Left lung (tissue), 10 donors: ENCODE data around the gene FBXO28. TPM values are rescaled to one million over a fixed set of nuclear protein-coding genes. Genes with fewer than 3 reads are reported as not detected.

Experiments
- ATAC-seq: fragments of 200-7000 bp; cut with Tn5 transposase; one replicate; pipeline ENCODE4 v1.9.1; 2020; ENCODE audit warnings: moderate library complexity
- DNase-seq, 4 donors: peaks; one replicate each; pipeline ENCODE4 v3.0.0-alpha.2; 2013 to 2020
- H3K27ac ChIP-seq, 2 donors: fragments of 200-600 bp; sonication (generic) in 1 of 2; one replicate each; pipeline versions ENCODE4 v1.5.0 to v1.8.0; 2020 to 2021
- H3K27me3 ChIP-seq, 2 donors: fragments of 200-600 bp; sonication (generic) in 1 of 2; one replicate each; pipeline versions ENCODE4 v1.5.0 to v1.8.0; 2020 to 2021
- H3K36me3 ChIP-seq, 2 donors: fragments of 200-600 bp; sonication (generic) in 1 of 2; one replicate each; pipeline versions ENCODE4 v1.5.0 to v1.8.0; 2020 to 2021
- H3K4me1 ChIP-seq, 2 donors: fragments of 200-600 bp; one replicate each; pipeline ENCODE4 v1.8.0; 2021
- H3K4me3 ChIP-seq, 2 donors: fragments of 200-600 bp; sonication (generic) in 1 of 2; one replicate each; pipeline versions ENCODE4 v1.5.0 to v1.8.0; 2020 to 2021; ENCODE audit warnings: mild to moderate bottlenecking in 1 of 2
- H3K9me3 ChIP-seq, 2 donors: fragments of 200-600 bp; sonication (generic) in 1 of 2; one replicate each; pipeline versions ENCODE4 v1.5.0 to v1.8.0; 2020 to 2021
- intact Hi-C, 2 donors: fragments of 100-400 bp; cut with DNase I; formaldehyde crosslinking; loops; one replicate each; pipeline versions ENCODE4 v1.11.2 to v1.14.2; 2022
- polyA plus RNA-seq, 6 donors: library from polyadenylated mRNA; unstranded; fragments of 120-200 nt; gene quantifications; one replicate each; pipeline ENCODE4 v1.2.1, GENCODE V29; 2013; ENCODE audit not compliant: insufficient read length in 6 of 6
- total RNA-seq, 2 donors: library from RNA; stranded (reverse); fragmentation: NEBNext Ultra II Directional; extraction: Animal tissue kit (Norgen Biotek cat#: 25700); gene quantifications; one replicate each; pipeline ENCODE4 v1.2.1, GENCODE V29; 2021
- TF ChIP-seq, protein P1 (sequence below), 2 donors: fragments of 200-600 bp; sonication (generic) in 1 of 2; IDR thresholded peaks; one replicate each; pipeline versions ENCODE4 v1.5.0 to v1.8.0; 2021; ENCODE audit warnings: antibody characterized with exemption in 2 of 2
- donor health status: DM: no; HTN: yes; CAD: no.
- donor health status: DM: no; HTN: no; CAD: no.

The FBXO28 gene
- total and polyA plus RNA-seq, 8 donors: 26.7 to 33.6 (median 32.0) TPM

DNA sequence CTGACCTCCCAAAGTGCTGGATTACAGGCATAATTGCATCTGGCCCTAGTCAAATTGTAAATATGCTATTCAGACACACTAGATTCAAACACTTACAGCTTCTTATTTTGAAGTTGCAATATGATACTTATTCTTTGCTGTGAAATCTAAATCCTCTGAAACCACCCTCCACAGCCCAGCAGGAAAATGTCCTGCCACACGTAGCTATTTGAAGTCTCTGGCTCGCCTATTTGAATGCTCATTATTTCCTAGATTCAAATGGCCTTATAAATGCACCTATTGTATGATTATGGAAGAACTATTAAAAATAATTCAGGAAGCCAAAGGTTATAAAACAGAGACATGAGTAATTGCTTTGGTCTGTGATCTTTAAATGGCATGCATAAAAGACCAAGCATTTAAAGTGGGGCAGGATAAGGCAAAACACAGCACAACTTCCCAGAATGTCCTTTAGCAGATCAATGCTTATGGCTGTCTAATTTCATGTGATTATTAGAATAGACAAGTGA is 26.6 kb upstream of the FBXO28 start:
- DNase-seq (peak in 2 of 4 donors; percentile 49 to 68), ATAC-seq (no peak)
- Histone ChIP-seq H3K4me3 (no peak overlapping the region), H3K27me3 (peaks cover 0 to 5% of the 10 kb centered on the region in 2 donors), H3K9me3 (no peaks in the 10 kb centered on the region), H3K36me3 (no peaks in the 10 kb centered on the region), H3K27ac (no peak overlapping the region), H3K4me1 (no peaks in the 10 kb centered on the region)
- TF ChIP-seq, protein P1, sequence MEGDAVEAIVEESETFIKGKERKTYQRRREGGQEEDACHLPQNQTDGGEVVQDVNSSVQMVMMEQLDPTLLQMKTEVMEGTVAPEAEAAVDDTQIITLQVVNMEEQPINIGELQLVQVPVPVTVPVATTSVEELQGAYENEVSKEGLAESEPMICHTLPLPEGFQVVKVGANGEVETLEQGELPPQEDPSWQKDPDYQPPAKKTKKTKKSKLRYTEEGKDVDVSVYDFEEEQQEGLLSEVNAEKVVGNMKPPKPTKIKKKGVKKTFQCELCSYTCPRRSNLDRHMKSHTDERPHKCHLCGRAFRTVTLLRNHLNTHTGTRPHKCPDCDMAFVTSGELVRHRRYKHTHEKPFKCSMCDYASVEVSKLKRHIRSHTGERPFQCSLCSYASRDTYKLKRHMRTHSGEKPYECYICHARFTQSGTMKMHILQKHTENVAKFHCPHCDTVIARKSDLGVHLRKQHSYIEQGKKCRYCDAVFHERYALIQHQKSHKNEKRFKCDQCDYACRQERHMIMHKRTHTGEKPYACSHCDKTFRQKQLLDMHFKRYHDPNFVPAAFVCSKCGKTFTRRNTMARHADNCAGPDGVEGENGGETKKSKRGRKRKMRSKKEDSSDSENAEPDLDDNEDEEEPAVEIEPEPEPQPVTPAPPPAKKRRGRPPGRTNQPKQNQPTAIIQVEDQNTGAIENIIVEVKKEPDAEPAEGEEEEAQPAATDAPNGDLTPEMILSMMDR (IDR thresholded peaks at IDR 0.05): no peak
- intact Hi-C loops: no loop called here

DNA sequence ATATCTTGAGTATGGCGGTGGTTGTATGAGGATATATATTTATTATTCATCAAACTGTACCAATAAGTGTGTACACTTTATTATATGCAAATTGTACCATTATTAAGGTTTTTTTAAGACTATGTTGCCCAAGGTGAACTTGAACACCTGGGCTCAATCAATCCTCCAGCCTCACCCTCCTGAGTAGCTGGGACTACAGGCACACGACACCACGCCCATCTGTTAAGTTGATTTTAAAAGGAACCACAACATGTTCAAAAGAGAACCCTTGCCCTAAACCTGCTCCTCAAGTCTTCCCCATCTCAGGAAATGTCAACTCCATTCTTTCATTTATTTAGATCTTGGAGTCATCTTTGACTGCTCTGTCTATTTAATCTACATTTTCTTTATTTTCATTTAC is 24.3 kb upstream of the FBXO28 start:
- H3K4me3 ChIP-seq: no peak overlapping the region
- DNase-seq: no peak
- no peaks in the 10 kb centered on the region for H3K9me3 ChIP-seq
- no peak overlapping the region for H3K27ac ChIP-seq
- intact Hi-C loops: no loop called here
- H3K4me1 ChIP-seq: no peaks in the 10 kb centered on the region
- TF ChIP-seq, protein P1 (IDR thresholded peaks at IDR 0.05): no peak
- no peak for ATAC-seq
- peaks cover 0 to 5% of the 10 kb centered on the region in 2 donors for H3K27me3 ChIP-seq
- no peaks in the 10 kb centered on the region for H3K36me3 ChIP-seq

DNA sequence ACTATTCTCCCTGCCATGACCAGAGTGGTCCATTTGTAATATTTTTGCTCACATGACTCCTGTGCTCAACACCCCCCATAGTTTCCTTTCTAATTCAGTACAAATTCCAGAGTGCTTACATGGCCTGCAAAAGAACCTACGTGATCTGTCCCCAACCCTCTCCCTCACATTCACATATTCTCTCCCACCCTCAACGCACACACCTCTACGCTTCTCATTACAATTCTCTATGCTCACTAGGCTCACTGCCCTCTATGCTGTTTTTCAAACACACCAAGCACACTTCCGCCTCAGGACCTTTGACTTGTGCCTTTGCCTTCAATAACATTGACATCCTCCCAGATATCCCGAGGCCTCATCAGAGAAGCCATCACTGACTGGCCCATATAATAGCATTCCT is 23.8 kb upstream of the FBXO28 start:
- TF ChIP-seq, protein P1 (IDR thresholded peaks at IDR 0.05): no peak
- H3K27ac ChIP-seq: no peak overlapping the region
- intact Hi-C loops: no loop called here

DNA sequence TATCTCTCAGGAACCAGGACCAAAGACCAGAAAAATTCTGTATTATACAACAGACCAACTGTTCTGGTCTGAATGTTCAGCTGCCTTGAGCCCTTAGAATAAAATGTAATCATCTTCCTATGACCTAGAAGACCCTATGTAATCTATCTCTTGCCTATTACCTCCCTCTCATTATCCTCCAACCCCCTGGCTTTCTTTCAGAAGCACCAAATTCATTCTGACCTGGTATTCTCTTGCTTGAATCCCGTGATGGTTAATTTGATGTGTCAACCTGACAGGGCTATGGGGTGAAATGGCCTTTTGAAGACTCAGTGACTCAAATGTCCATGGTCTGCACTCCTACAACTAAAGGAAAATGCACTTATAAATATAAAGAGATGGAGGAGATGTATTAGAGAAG is 21.8 kb upstream of the FBXO28 start:
- no peaks in the 10 kb centered on the region for H3K27me3 ChIP-seq
- ATAC-seq (no peak), DNase-seq (no peak)
- H3K27ac ChIP-seq: no peak overlapping the region
- TF ChIP-seq, protein P1 (IDR thresholded peaks at IDR 0.05): no peak
- H3K9me3 ChIP-seq: no peaks in the 10 kb centered on the region
- H3K4me3 ChIP-seq: no peak overlapping the region
- H3K4me1 ChIP-seq: no peaks in the 10 kb centered on the region
- intact Hi-C loops: no loop called here
- H3K36me3 ChIP-seq: no peaks in the 10 kb centered on the region

More for the DNA sequence above, 23.8 kb upstream of the FBXO28 start:
- no peaks in the 10 kb centered on the region for H3K9me3 ChIP-seq
- peaks cover 0 to 5% of the 10 kb centered on the region in 2 donors for H3K27me3 ChIP-seq
- no peak for DNase-seq
- H3K36me3 ChIP-seq: no peaks in the 10 kb centered on the region
- no peak overlapping the region for H3K4me3 ChIP-seq
- H3K4me1 ChIP-seq: no peaks in the 10 kb centered on the region
- no peak for ATAC-seq

DNA sequence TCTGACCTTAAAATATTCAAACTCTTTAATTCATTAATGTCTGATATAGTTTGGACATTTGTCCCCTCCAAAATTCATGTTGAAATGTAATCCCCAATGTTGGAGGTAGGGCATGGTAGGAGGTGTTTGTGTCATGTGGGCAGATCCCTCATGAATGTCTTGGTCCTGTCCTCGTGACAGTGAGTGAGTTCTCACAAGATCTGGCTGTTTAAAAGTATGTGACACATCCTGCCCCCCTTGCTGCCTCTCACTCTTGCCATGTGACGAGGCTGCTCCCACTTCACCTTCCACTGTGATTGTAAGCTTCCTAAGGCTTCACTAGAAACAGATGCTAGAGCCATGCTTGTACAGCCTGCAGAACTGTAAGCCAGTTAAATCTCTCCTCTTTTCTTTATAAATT is 21.3 kb upstream of the FBXO28 start:
- no peak overlapping the region for H3K27ac ChIP-seq
- no peak overlapping the region for H3K4me3 ChIP-seq
- ATAC-seq: no peak
- H3K36me3 ChIP-seq: no peaks in the 10 kb centered on the region
- TF ChIP-seq, protein P1 (IDR thresholded peaks at IDR 0.05): no peak
- no peaks in the 10 kb centered on the region for H3K4me1 ChIP-seq
- intact Hi-C loops: no loop called here
- no peaks in the 10 kb centered on the region for H3K27me3 ChIP-seq
- no peaks in the 10 kb centered on the region for H3K9me3 ChIP-seq
- no peak for DNase-seq
